Activated CD8-positive, alpha-beta memory T cell treated with anti-CD3 and anti-CD28 coated beads, Interleukin-2, amount 50 U/mL, for 24 hours (primary cell): ENCODE results near the gene LHX3.

ENCODE experiments used
- DNase-seq: peaks from one replicate; pipeline ENCODE4 v3.0.0-alpha.2; 2020; ENCODE audit errors: extremely low read depth

LHX3 gene

DNA sequence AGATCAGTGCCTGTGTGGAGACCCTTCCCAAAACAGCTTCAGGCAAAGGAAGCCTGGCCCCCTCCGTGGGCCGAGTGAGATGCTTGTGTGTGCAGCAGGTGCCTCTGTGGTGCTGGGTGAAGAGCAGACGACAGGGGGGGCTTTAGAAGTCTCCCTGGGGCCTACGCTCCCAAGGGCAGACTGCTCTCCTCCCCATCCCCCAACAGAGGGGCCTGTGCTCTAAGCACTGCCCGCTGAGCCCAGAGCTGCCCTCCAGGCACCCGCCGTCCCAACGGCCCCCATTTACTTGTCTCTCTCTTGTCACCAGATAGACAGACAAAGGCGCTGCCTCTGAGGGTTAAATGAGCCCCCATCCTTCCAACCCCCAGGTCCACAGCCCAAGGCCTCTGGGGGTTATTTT lies 2.7 kb upstream of the LHX3 start:
- no peak for DNase-seq

DNA sequence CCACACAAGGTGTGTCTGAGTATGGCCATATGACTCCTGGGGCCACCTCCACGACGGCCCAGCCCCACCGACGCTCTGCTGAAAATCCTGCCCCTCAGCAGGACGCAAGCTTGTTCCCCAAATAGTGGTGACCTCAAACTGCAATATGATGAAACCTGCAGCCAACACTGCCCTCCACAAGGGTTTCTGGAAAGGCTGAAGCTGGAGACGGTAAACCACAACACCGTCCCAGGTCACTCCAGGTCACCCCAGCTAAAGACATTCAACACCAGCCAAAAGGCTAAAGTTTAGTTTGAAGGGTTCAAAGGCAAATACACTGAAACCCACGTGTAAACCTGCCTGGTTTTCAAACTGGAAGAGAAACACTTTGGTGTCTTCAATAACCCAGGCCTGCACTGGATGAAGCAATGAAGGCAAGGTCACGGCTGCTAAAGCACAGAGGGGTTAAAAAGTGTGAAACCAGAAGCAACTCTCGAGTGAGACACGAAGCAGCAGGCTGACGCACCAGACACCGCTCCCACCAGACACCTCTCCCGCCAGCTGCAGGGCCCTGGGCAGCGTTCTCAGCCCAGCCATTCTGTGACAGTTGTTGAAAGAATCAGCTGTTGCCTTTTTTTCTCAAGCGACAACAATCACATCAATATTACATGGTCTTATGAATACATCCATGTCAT lies 1.8 kb upstream of the LHX3 start:
- no peak for DNase-seq

DNA sequence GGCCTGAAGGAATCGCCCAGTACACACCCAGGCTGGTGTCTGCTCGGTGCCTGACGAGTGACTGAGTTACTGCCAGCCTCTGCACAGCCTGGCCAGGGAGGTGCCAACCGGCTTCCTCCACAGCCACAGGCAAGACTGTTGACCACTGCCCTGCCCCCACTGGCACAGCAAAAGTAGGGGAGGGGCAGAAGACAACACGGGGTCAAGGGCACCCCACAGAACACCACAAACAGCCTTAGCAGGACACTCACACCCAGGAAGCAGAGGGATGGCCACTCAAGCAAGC lies 722 bp upstream of the LHX3 start:
- no peak for DNase-seq

DNA sequence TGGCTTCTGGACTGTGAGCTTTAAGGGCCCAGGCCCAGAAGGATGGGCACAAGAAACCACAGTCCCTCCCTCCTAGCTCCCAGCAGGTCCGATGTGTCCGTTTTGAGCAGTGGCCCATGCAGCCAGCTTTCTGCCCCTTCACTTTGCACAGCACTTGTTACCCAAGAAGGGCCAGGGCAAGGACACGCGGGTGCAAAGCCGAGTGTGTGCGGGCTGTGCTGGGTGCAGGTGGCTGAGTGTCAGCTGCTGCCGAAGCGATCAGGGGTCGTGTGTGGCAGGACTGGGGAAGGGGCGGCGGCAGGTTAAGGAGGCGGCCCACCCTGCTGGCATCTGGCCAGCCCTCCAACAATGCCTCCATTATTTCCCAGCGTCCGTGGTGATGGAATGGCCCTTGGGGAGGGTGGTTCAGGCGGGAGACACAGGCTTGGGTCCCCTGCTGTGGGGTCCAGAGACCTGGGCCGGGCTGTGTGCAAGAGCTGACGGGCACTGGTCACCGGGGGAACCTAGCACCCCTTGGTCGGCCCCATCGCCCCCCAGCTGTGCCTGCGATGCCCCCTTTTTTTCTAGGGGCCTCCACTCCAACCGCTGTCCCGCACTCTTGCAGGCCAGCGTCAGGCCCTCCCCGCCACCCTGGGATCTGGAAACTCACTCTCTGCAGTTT lies 653 bp downstream of the LHX3 start:
- DNase-seq = no peak

DNA sequence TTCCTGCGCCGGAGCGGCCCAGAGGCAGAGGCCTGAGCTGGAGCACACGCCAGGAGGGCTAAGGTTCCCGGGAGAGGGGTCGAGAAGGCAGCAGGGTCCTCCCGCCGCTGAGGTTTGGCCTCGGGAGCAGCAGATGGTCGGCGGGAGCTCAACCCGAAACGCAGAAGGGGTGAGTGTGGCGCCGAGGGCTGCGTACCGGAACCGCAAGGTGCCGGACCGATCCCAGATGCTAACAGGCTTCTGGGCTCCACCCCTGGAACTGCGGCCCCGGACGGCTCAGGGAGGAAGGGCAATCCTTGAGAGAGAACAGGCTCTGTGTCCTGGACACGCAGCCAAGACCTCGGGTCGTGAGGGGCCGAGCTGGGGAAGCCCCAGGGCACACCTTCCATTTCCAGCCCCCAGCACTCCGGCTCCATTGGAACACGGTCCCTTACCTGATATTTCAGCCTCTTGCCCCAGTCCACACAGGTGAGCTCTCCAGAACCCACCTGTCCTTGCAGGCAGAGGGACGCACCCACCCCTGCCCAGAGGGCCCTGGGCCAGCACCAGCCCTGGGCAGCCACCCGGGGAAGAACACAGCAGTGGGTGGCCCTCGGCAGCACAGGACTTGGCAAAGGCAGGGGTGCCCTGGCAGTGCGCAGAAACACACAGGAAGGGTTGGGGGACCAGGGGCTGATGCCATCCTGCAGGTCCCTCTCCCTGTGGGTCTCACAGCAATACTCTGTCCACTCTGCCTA lies 1.4 kb downstream of the LHX3 start:
- no peak for DNase-seq

DNA sequence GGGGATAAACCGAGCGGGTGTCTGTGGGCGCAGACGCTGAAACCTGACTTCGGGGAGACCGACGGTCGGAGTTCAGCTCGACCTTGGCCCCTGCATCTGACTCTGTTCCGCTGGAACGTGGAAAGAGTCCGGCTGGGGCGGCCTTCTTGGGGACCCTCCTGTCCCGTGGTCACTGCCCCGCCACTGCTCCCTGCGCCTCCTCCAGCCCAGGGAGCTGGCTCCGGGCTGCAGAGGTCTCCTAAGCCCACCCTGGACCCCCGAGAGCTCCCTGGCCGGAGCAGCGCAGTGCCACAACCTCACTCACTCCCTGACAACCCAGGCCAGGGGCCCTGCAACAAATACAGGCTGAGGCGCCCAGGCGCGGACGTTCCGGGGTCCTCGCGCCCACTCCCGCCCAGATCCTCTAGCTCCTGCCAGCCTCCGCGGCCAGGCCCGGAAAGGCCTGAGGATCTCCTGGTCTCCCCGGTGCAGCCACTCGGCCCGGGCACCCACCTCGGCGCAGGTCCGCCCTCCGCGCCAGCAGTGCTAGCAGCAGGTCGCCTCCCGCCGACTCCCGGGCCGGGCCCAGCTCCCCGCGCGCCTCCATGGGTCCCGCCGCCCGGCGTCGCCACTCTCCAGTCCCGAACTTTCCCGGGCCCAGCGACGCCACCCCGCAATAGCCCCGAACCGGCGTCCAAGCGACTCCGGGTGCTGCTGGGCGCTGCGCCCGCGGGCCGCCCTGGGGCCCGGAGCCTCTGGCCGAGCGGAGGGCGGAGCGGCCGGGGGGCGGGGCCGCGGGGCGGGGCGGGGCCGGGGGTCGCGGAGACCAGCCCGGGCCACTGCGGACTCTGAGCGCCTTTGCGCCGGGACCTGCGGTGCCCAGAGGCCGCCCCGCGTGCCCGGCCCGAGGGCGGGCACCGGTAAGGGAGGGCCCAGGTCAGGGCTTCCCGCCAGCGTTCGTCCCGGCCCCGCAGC lies 2.2 kb downstream of the LHX3 start:
- no peak for DNase-seq

DNA sequence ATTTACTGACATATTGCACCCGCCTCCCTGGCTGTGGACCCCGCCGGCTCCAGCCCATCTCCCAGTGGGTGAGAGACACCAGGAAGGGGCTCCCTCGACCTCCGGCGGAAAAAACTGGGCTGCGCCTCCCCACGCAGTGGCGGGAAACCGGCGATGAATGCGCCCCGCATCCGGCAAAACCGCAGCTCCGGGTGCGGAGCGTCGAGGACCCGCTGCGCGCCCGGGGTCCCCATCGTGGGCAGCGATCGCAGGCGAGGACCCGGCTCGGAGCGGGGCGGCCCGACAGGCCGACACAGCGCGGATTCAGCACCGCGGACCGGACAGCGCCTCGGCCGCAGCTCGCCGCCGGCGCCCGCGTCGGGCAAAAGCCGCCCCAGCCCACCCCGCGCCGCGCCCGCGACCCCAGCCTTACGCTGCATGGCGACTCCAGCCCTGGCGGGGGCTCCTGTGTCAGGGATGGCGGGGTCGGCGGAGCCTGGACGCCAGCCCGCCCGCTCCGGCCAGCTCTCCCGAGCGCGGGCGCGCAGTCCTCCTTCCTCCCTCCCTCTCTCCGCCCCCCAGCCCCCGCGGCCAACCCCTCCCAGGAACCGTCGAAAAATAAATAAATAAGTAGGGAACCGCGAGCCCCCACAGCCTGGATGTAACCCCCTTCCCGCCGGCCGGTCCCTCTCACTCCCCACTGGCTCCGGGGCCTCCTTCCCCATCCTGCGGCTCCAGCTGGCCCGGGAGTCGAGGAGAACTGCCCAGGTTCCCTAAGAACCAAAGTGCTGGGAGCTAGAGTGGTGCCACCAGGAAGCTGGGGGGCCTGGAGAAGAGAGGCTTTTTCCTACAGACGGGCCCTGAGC lies 3.1 kb downstream of the LHX3 start:
- no peak for DNase-seq

DNA sequence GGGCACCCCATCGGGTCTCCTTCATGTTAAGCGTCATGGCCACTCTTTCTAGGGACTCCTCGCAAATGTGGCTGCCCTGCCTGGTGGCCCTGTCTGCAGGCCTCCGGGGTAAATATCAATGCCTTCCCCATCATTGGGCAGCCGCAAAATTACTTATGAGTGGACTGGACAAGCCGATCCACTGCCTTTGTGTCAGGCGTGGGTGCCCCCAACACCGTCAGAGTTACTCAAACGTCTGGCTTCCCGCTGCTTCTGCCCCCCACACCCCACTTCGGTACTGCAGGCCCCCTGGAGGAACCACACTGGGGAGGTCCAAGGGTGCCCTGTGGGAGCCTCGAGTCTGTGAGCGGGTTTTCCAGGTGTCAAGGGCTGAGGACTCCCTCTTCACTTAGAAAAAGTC lies 3.8 kb downstream of the LHX3 start:
- DNase-seq = no peak

DNA sequence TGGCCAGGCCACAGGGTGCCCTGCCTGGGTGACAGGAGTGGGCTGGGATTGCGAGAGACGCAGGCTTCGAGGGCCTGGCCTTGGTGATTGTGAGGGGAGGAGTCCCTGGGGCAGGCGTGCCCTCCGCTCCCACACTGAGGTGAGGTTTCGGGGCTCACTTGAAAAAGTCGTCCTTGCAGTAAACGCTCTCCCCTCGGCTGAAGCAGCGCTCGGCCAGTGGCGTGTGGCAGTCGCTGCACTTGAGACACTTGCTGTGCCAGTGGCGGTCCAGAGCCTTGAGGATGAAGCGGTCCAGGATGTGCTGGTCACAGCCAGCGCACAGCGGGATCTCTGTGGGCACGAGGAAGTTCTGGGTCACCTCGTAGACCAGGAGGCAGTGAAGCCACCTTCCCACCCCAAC lies 4.5 kb downstream of the LHX3 start:
- no peak for DNase-seq

DNA sequence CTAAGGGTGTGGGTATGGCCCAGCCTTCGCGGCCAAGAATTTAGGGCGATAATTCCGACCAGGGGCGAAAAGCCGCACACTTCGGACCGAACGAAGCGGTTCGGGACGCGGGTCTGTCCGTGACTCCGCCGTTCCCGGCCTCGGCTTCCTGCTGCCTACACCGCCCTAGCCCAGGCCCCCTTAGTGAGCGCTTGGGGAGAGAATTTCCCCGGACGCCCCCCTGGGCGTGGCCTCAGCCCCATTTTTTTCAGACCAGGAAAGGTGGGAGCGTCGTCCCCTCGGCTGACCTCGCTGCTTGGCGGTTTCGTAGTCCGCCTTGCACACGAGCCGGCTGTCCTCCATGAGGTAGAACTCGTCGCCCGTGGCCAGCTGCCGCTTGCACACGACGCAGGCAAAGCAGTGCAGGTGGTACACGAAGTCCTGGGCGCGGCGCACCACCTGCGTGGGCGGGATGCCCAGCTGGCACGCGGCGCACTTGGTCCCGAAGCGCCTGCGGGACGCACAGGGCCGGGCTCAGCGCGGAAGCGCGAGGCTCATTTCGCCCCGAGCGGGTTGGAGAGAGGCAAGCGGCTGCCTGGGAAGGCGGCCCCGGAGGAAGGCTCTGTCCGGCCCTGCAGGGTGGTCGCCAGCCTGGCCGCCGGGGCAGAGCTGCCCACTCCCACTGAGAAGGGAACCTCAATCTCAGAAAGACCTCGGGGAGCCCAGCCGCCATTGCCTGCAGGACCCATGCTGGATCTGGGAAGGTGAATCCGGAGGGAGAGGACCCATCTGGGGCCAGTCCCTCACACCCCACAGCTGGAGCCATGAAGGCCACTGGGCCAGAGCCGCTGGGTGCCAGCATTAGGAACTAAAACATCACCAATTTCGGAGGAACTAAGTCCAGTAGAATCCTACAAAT lies 5.3 kb downstream of the LHX3 start:
- no peak for DNase-seq

DNA sequence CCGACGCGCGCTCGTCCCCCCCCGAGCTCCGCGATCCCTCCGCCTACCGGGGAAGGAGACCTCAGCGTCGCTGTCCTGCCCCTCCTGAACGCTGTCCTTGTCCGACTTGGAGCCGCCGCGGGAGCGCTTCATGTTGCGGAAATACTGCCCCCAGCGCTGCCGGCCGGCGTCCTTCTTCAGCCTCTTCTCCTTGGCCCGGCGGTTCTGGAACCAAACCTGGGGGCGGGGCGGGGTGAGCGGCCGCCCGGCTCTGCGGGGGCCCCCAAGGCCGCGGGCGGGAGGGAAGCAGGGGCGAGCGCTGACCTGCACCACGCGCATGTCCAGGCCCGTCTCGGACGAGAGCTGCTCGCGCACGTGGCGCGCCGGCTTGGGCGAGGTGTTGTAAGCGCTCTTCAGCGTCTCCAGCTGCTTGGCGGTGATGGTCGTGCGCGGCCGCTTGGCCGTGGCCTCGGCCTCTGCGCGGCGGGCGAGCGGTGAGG lies 6.3 kb downstream of the LHX3 start:
- no peak for DNase-seq

DNA sequence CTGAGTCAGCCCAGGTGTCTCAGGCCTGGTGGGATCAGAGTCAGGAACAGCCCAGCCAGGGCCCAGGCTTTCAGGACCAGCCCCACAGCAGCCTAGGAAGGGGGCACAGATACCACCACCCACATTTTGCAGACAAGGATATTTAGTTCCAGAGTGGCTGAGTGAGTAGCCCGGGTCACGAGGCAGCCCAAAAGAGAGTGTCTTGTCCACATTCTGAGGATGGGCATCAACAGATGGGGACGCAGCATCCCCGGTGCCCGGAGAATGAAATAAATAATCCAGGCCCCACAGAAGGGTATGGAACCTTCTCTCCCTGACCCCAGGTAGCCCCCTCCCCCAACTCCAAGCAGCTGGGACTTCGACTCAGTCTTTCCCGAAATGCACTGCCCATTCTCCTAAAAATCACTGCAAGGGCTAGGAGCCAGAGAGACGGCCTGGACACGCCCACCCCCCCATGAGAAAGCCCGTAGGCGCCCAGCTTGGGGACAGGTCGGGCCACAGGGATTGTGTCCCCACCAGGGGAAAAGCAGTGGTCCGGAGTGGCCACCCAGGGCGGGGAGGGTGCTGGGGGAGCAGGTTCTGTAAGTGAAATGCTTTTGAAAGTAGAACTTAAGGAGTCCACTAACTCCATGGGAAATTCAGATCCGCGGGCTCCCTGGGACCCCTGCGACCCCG lies 6.9 kb downstream of the LHX3 start:
- no peak for DNase-seq

DNA sequence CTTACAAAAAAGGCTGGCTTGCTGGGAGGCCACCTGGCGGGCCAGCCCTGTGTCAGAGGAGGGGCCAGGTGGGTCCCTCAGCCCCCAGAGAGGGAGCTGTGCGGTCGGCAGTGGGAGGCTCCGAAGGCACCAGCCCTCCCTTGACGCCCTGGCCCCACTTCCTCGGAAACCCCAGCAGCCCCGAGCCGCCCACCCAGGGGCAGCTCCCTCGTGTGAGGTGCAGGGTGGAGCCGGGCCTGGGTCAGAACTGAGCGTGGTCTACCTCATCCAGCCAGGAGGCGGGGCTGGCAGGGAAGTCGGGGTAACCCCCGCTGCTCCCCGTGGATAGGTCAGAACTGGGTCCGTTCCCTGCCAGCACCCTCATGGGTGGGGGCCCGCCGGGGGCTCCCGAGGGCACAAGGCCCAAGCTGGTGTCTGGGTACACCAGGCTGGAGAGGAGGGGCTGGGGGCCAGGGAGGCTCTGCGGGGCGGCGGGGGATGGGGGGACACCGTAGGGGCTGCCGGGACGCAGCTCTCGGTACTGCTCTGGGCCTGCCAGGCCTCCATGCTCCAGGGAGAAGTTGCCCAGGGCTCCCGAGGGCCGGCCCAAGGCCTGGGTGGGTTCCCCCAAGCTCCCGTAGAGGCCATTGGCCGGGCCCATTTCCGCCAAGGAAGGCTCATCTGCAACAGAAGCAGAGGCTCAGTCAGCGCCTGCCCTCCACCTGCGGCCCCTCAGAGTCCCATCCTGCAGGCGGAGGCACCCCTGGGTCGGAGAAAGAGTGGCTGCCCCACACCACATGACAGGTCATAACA lies 7.6 kb downstream of the LHX3 start:
- no peak for DNase-seq

DNA sequence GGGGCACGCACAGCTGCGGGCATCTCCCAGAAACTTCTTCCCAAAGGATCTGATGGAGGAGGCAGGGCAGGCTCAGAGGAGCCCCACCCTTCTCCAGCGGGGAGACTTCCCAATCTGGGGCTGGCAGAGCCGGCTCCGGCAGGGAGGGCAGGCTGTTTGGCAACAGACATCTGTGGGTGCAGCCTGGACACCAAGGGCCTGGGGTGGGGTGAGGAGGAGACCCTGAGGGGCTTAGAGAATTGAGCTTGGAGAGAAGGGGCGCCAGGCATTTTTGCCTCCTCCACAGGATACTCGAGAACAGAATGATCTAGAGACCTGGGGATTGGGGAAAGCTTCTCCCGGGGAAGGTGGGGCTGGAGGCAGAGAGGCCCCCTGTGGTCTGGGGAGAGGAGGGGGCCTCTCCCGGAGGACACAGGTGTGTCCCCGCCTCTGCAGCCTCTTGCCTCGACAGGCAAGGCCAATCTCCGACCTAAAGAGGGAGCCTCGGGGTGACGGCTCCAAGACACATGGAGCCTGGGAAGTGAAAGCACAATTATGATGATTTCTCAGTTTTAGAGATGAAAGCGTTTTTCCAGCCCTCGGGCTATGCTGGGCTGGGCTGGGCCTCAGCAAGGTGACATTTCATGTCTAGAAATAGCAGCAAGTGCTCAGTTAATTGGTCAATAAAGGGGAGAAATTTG lies 8.4 kb downstream of the LHX3 start:
- no peak for DNase-seq

DNA sequence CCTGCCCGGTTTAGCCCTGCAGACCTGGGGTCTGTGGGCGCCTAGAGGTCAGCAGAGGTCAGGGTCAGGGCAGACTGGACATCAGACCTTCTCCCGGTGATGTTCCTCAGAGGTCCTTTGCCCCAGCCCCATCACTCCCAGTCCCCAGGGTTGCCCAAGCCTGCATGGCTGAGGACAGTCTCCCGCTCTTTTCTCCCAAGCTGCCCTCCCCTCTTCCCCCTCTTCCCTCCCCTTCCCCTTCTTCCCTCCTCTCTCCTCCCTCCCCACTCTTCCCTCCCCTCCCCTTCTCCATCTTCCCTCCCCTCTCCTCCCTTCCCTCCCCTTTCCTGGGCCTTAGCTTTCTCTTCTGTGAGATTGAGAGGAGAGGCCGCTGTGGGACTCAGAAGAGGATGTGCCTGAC lies 10.4 kb downstream of the LHX3 start:
- DNase-seq = no peak

DNA sequence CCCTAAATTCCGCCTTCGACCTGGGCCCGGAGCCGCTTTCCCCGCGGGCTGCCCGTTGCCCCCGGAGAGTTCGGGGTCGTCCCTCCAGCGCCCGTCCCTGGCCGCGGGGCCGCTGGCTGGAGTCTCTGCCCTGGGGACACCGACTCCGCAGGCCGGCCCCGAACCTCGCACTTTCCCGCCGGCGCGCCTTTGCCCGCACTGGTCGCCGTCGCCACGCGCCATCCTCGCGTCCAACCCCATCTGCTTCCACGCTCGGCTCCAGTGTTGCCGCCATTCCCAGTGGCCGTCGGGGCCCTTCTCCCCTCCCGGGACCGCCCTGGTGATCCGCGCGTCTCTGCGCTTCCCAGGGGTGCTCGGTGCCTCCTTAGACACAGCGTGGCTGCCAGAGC lies 11.0 kb downstream of the LHX3 start:
- DNase-seq = no peak

DNA sequence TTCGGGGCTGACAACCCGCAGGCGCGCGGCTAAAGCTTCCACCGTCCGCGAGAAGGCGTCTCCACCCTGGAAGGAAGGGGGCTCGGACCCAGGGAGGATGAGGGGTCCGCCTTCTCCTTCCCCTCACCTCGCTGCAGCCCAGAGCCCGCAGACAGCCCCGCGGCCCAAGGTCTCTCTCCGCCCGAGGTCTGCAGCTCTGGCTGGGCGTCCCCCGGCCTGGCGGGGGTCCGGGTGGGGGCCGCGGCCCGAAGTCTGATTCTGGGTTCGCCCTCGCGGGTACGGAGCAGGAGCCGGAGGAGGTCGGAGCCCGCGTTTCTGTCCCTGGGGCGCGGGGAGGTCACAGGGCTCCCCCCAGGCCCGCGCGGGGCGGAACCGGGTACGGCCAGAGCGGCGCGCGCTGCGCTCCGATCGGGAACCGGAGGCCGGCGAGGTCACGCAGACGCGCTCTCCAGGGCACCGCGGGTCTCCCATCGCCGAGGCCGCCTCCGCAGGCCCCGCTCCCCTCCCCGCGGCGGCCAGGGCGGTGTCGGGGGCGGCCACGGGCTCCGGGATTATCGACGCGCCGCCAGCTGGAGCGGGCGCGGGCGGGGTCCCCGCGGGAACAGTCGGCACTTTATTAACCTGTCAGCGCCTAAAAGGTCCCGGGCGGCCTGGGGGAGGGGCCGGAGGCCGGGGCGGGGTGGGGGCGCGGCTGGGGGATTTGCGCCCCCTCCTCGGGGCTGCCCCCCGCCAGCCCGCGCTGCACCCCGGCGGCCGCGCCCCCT lies 11.6 kb downstream of the LHX3 start:
- DNase-seq = no peak
